SK-N-SH treated with all-trans-retinoic acid at 6 μM for 48 hours (cell line): Measurements from ENCODE around the gene ERG.

Experiments used
- ARNTL ChIP-seq: fragments of 450-650 bp; formaldehyde crosslinking; IDR thresholded peaks from 2 replicates; pipeline ENCODE4 v1.5.0; 2020; ENCODE audit warnings: low read depth, mild to moderate bottlenecking, moderate library complexity, borderline replicate concordance
- CREB5 ChIP-seq: fragments of 250-450 bp; sonication (Bioruptor Pico); IDR thresholded peaks from 2 replicates; pipeline ENCODE4 v1.5.1; 2020; ENCODE audit warnings: low read depth, mild to moderate bottlenecking, moderate library complexity
- GLIS3 ChIP-seq: fragments of 250-450 bp; sonication (Bioruptor Pico); IDR thresholded peaks from 2 replicates; pipeline ENCODE4 v1.5.0; 2020; ENCODE audit warnings: mild to moderate bottlenecking, moderate library complexity
- POU6F1 ChIP-seq: fragments of 250-450 bp; sonication (Bioruptor Pico); IDR thresholded peaks from 2 replicates; pipeline ENCODE4 v1.8.0; 2021; ENCODE audit warnings: low read depth, mild to moderate bottlenecking, moderate library complexity, borderline replicate concordance
- ZC3H10 ChIP-seq: fragments of 250-450 bp; sonication (Bioruptor Pico); IDR thresholded peaks from 2 replicates; pipeline ENCODE4 v1.5.1; 2021; ENCODE audit warnings: mild to moderate bottlenecking, moderate library complexity
- ZNF565 ChIP-seq: fragments of 450-650 bp; formaldehyde crosslinking; conservative IDR thresholded peaks from 2 replicates; pipeline ENCODE4 v1.5.0; 2020; ENCODE audit warnings: low read depth, mild to moderate bottlenecking, moderate library complexity

GRCh38 chr21:38395581-38395980 lies 102.7 kb downstream of the ERG start:
- TF ChIP-seq ZNF565 (CRISPR knock-in tag) (no peak), ZC3H10 (CRISPR knock-in tag) (no peak), CREB5 (no peak), GLIS3 (CRISPR knock-in tag) (no peak), POU6F1 (no peak), ARNTL (CRISPR knock-in tag) (no peak)
